H1 (cell line): ENCODE data around the gene NR1H3.

Source experiments
- CREB1 ChIP-seq: IDR thresholded peaks from 2 replicates; pipeline ENCODE4 v1.6.1; 2012; ENCODE audit warnings: inconsistent platforms
- CTCF ChIP-seq, 3 experiments: IDR thresholded peaks; 1 replicate in 2 of 3; 2 replicates in 1 of 3; pipeline versions ENCODE4 v1.5.1 to v1.6.1; 2011; ENCODE audit warnings: low read length in 3 of 3, mild to moderate bottlenecking in 3 of 3, inconsistent platforms in 2 of 3, low read depth in 1 of 3, moderate library complexity in 1 of 3; ENCODE audit not compliant: insufficient read depth in 1 of 3; ENCODE audit errors: control extremely low read depth in 1 of 3
- EGR1 ChIP-seq: IDR thresholded peaks from 2 replicates; pipeline ENCODE4 v1.6.1; 2011; ENCODE audit warnings: low read depth, low read length, borderline replicate concordance
- EP300 ChIP-seq, 2 experiments: IDR thresholded peaks; 1 replicate in 1 of 2; 2 replicates in 1 of 2; pipeline ENCODE4 v1.6.1; 2011 to 2012; ENCODE audit warnings: low read depth in 2 of 2, low read length in 2 of 2, mild to moderate bottlenecking in 2 of 2, borderline replicate concordance in 1 of 2, inconsistent platforms in 1 of 2, moderate library complexity in 1 of 2
- EZH2 ChIP-seq: fragments of 200-600 bp; sonication (generic); IDR thresholded peaks from 2 replicates; pipeline ENCODE4 v1.7.1; 2012; ENCODE audit warnings: low read depth, mild to moderate bottlenecking, moderate library complexity, low read length, inconsistent platforms; ENCODE audit not compliant: severe bottlenecking
- KDM1A ChIP-seq: fragments of 200-600, 300-600 bp; sonication (generic); IDR thresholded peaks from 2 replicates; pipeline ENCODE4 v1.7.1; 2016; ENCODE audit warnings: mild to moderate bottlenecking, low read length, borderline replicate concordance
- POLR2A ChIP-seq, 2 experiments: IDR thresholded peaks; 1 replicate in 1 of 2; 2 replicates in 1 of 2; pipeline ENCODE4 v1.6.1; 2011; ENCODE audit warnings: low read depth in 2 of 2, low read length in 2 of 2, mild to moderate bottlenecking in 2 of 2; ENCODE audit errors: control extremely low read depth in 1 of 2
- RAD21 ChIP-seq, 2 experiments: IDR thresholded peaks in 1 of 2; conservative IDR thresholded peaks in 1 of 2; 2 replicates each; pipeline ENCODE4 v1.6.1; 2011; ENCODE audit warnings: low read depth in 2 of 2, low read length in 2 of 2, improper control_type of control experiment in 1 of 2, inconsistent platforms in 1 of 2, mild to moderate bottlenecking in 1 of 2, moderate library complexity in 1 of 2
- SAP30 ChIP-seq: fragments of 300-600 bp; sonication (generic); IDR thresholded peaks from 2 replicates; pipeline ENCODE4 v1.7.1; 2012; ENCODE audit warnings: low read length, moderate library complexity, mild to moderate bottlenecking, inconsistent platforms; ENCODE audit not compliant: insufficient read depth, insufficient replicate concordance
- YY1 ChIP-seq: IDR thresholded peaks from 2 replicates; pipeline ENCODE4 v1.6.1; 2011; ENCODE audit warnings: low read depth, mild to moderate bottlenecking, low read length

- no peak for TF ChIP-seq EGR1
- no peak for TF ChIP-seq CTCF (IDR thresholded peaks at IDR 0.05; ENCODE audit: control extremely low read depth in 1 of 3, insufficient read depth in 1 of 3, low read depth in 1 of 3, low read length in 3 of 3)
- TF ChIP-seq EP300 (IDR thresholded peaks at IDR 0.05; ENCODE audit: borderline replicate concordance in 1 of 2, low read depth in 2 of 2, low read length in 2 of 2), result no peak
- no peak for TF ChIP-seq CREB1
- TF ChIP-seq POLR2A (IDR thresholded peaks at IDR 0.05; ENCODE audit: control extremely low read depth in 1 of 2, low read depth in 2 of 2, low read length in 2 of 2), result no peak
- TF ChIP-seq KDM1A, result no peak
- TF ChIP-seq RAD21 (IDR thresholded peaks at IDR 0.05 in 1 of 2, conservative IDR thresholded peaks at IDR 0.05 in 1 of 2; ENCODE audit: low read depth in 2 of 2, low read length in 2 of 2), result no peak
- no peak for TF ChIP-seq SAP30
- TF ChIP-seq YY1, result no peak
- TF ChIP-seq EZH2, result no peak
Measured at GRCh38 chr11:47264119-47264518, 6.3 kb downstream of the NR1H3 start.
